GM23248 (cell line): ENCODE data around the gene ARHGAP10. TPM values are rescaled to one million over a fixed set of nuclear protein-coding genes. Genes with fewer than 3 reads are reported as not detected.

Experiments used
- DNase-seq: peaks from one replicate; pipeline ENCODE4 v3.0.0-alpha.2; 2015
- H2AFZ ChIP-seq: fragments of 200-600 bp; sonication (generic); 2 replicates; pipeline ENCODE4 v1.6.1; 2016; ENCODE audit warnings: antibody characterized with exemption
- H3F3A ChIP-seq: fragments of 200-600 bp; sonication (generic); 2 replicates; pipeline ENCODE4 v1.6.1; 2016; ENCODE audit warnings: mild to moderate bottlenecking, antibody characterized with exemption, mixed run types; ENCODE audit not compliant: insufficient read depth
- H3K27ac ChIP-seq: fragments of 200-600 bp; sonication (generic); 2 replicates; pipeline ENCODE4 v1.5.1; 2016; ENCODE audit warnings: mild to moderate bottlenecking
- H3K27me3 ChIP-seq: fragments of 200-600 bp; sonication (generic); replicated peaks from 2 replicates; pipeline ENCODE4 v1.6.1; 2016; ENCODE audit warnings: mild to moderate bottlenecking; ENCODE audit not compliant: insufficient read depth
- H3K36me3 ChIP-seq: fragments of 200-600 bp; sonication (generic); 2 replicates; pipeline ENCODE4 v1.6.1; 2016; ENCODE audit warnings: low read depth, mild to moderate bottlenecking
- H3K4me1 ChIP-seq: fragments of 200-600 bp; sonication (generic); 2 replicates; pipeline ENCODE4 v1.6.1; 2016; ENCODE audit warnings: mild to moderate bottlenecking; ENCODE audit not compliant: insufficient read depth
- H3K4me2 ChIP-seq: fragments of 200-600 bp; sonication (generic); one replicate; pipeline ENCODE4 v1.6.1; 2016; ENCODE audit warnings: mild to moderate bottlenecking; ENCODE audit not compliant: unreplicated experiment
- H3K4me3 ChIP-seq: fragments of 200-600 bp; sonication (generic); 2 replicates; pipeline ENCODE4 v1.5.1; 2016; ENCODE audit warnings: mild to moderate bottlenecking
- H3K79me2 ChIP-seq: fragments of 200-600 bp; sonication (generic); 2 replicates; pipeline ENCODE4 v1.6.1; 2016; ENCODE audit warnings: mild to moderate bottlenecking; ENCODE audit not compliant: insufficient read depth
- H3K9ac ChIP-seq: fragments of 200-600 bp; sonication (generic); 2 replicates; pipeline ENCODE4 v1.6.1; 2016; ENCODE audit warnings: mild to moderate bottlenecking
- H3K9me2 ChIP-seq: fragments of 200-600 bp; sonication (generic); 2 replicates; pipeline ENCODE4 v1.6.1; 2016; ENCODE audit warnings: mixed run types, mild to moderate bottlenecking, moderate library complexity; ENCODE audit not compliant: insufficient read depth
- H3K9me3 ChIP-seq: fragments of 200-600 bp; sonication (generic); one replicate; pipeline ENCODE4 v1.6.1; 2017; ENCODE audit warnings: low read depth
- H4K20me1 ChIP-seq: fragments of 200-600 bp; sonication (generic); 2 replicates; pipeline ENCODE4 v1.6.0; 2016; ENCODE audit not compliant: insufficient read depth
- EZH2 ChIP-seq: fragments of 200-600 bp; sonication (generic); IDR thresholded peaks from 2 replicates; pipeline ENCODE4 v1.6.1; 2018; ENCODE audit warnings: antibody characterized with exemption, mild to moderate bottlenecking; ENCODE audit not compliant: insufficient read depth, poor library complexity, severe bottlenecking
- EZH2phosphoT487 ChIP-seq: fragments of 200-600 bp; sonication (generic); IDR thresholded peaks from 2 replicates; pipeline ENCODE4 v1.6.1; 2018; ENCODE audit warnings: antibody characterized with exemption, moderate library complexity, mild to moderate bottlenecking, low read depth; ENCODE audit not compliant: insufficient read depth
- WGBS, 2 experiments: methylation state at CpG; one replicate each; pipeline ENCODE4 v1.1.6; 2015 to 2017; ENCODE audit warnings: low lambda C conversion rate in 2 of 2, low coverage in 1 of 2; ENCODE audit errors: missing lambda C conversion rate in 2 of 2; 5-methylcytosine and 5-hydroxymethylcytosine counted together
- in situ Hi-C: fragments of 300-500 bp; cut with MboI; formaldehyde crosslinking; loops from 2 replicates; pipeline ENCODE4 v1.15.0; 2020
- polyA plus RNA-seq: library from polyadenylated mRNA; unstranded; fragments of >200 nt; fragmentation: Nextera tagmentation; extraction: Ambion mirVana; gene quantifications from 2 replicates; pipeline ENCODE4 v1.2.1, GENCODE V29; 2016
- total RNA-seq: library from RNA; depleted of rRNA; stranded (reverse); fragments of >200 nt; shearing (Covaris generic); gene quantifications from 2 replicates; pipeline ENCODE4 v1.2.3, GENCODE V29; 2014

The ARHGAP10 gene
- total and polyA plus RNA-seq, 2 experiments from 2014 or later = 19.5 to 24.8 TPM

DNA sequence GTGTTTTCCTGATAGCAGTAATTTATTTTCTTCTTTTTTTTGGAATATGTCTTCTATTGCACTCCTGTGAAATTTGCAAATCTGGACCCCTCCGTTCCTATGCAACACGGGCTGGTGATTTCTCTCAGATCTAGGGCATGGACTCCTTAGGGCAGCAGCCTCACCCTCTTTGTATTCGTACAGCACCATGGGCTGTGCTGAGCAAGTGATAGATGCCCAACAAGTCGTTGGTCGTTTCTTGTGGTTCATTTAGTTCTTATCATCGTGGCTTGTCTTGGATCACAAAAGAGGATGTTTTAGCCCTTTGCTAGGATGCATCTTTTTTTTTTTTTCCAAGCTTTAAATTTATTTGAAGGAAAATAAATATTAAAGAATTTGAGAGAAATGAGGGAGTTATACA lies 82.1 kb downstream of the ARHGAP10 start:
- H3K4me3 ChIP-seq = 0 out of 2 replicates have a peak overlapping the region, but pooled peaks have one; percentile 18
- in situ Hi-C loops = no loop called here
- H3K79me2 ChIP-seq = peaks cover 100% of the 10 kb centered on the region
- no peaks in the 10 kb centered on the region for H3K9me3 ChIP-seq
- H2AFZ ChIP-seq = no peak overlapping the region
- peak overlapping the region; percentile 35; the same call in 1 of the 2 replicates for H3K9ac ChIP-seq
- peak overlapping the region; percentile 45 for H3K27ac ChIP-seq
- no peak for DNase-seq
- H3K9me2 ChIP-seq = no peaks in the 10 kb centered on the region
- H3K4me2 ChIP-seq = peak overlapping the region; percentile 41
- H3F3A ChIP-seq = peaks cover 4% of the 10 kb centered on the region; the same call in 1 of the 2 replicates
- peaks cover 5% of the 10 kb centered on the region; the same call in 1 of the 2 replicates for H4K20me1 ChIP-seq
- H3K4me1 ChIP-seq = peaks cover 26% of the 10 kb centered on the region
- H3K36me3 ChIP-seq = no peaks in the 10 kb centered on the region
- TF ChIP-seq EZH2 (no peak), EZH2phosphoT487 (no peak)
- WGBS, 2 experiments = 21 to 30% methylated on average over 6 of the region's 6 CpGs
- no peaks in the 10 kb centered on the region for H3K27me3 ChIP-seq

DNA sequence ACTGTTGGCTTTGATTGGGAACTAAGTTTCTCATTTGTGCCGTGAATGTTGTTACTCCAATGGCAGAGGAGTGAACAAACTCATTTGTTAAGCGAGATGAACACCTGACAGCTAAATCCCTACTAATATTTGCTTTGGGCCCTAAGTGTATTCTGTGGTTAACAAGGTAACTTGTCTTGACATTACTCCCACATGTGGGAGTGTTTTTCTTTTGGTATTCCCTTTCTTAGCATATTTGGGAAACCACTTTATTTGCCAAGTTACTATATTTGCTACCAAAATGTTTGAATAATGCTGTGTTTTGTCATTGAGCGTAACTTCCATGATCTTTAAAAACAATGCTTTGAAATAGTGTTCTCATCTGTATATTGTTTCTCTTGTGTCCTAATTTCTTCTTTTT lies 82.5 kb downstream of the ARHGAP10 start:
- no peak overlapping the region for H3K4me3 ChIP-seq
- no peak overlapping the region for H3K4me2 ChIP-seq
- peaks cover 4% of the 10 kb centered on the region; the same call in 1 of the 2 replicates for H3F3A ChIP-seq
- no peaks in the 10 kb centered on the region for H3K9me2 ChIP-seq
- DNase-seq = no peak
- peaks cover 5% of the 10 kb centered on the region; the same call in 1 of the 2 replicates for H4K20me1 ChIP-seq
- no peaks in the 10 kb centered on the region for H3K36me3 ChIP-seq
- peaks cover 100% of the 10 kb centered on the region for H3K79me2 ChIP-seq
- no peaks in the 10 kb centered on the region for H3K27me3 ChIP-seq
- no peak overlapping the region for H2AFZ ChIP-seq
- no peak overlapping the region for H3K27ac ChIP-seq
- WGBS, 2 experiments = 95 to 97% methylated on average over 3 of the region's 3 CpGs
- in situ Hi-C loops = no loop called here
- peaks cover 26% of the 10 kb centered on the region for H3K4me1 ChIP-seq
- no peaks in the 10 kb centered on the region for H3K9me3 ChIP-seq
- H3K9ac ChIP-seq = no peak overlapping the region
- TF ChIP-seq EZH2phosphoT487 (no peak), EZH2 (no peak)

DNA sequence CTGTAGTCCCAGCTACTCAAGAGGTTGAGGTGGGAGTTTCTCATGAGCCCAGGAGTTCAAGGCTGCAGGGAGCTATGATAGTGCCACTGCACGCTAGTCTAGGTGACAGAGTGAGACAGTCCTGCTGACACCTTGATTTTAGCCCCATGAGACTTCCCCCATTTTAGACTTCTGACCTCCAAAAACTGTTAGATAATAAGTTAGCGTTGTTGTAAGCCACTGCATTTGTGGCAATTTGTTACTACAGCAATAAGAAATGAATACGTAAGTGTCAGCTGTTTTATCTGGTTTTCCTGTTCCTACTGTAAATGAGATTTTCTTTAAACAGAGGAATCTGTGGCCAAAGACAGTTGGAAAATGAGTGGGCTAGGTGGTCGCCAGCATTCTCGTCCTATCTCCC lies 83.9 kb downstream of the ARHGAP10 start:
- H3K27me3 ChIP-seq = no peaks in the 10 kb centered on the region
- H3K79me2 ChIP-seq = peaks cover 100% of the 10 kb centered on the region
- H3K4me3 ChIP-seq = no peak overlapping the region
- no peaks in the 10 kb centered on the region for H3K36me3 ChIP-seq
- H3K4me1 ChIP-seq = peaks cover 26% of the 10 kb centered on the region
- no peak overlapping the region for H2AFZ ChIP-seq
- H3K9me2 ChIP-seq = no peaks in the 10 kb centered on the region
- H4K20me1 ChIP-seq = peaks cover 5% of the 10 kb centered on the region; the same call in 1 of the 2 replicates
- WGBS, 2 experiments = 97 to 100% methylated on average over 5 of the region's 5 CpGs
- TF ChIP-seq EZH2 (no peak), EZH2phosphoT487 (no peak)
- no peak for DNase-seq
- in situ Hi-C loops = no loop called here
- H3F3A ChIP-seq = peaks cover 4% of the 10 kb centered on the region; the same call in 1 of the 2 replicates
- H3K27ac ChIP-seq = no peak overlapping the region
- no peak overlapping the region for H3K4me2 ChIP-seq
- no peaks in the 10 kb centered on the region for H3K9me3 ChIP-seq
- no peak overlapping the region for H3K9ac ChIP-seq

DNA sequence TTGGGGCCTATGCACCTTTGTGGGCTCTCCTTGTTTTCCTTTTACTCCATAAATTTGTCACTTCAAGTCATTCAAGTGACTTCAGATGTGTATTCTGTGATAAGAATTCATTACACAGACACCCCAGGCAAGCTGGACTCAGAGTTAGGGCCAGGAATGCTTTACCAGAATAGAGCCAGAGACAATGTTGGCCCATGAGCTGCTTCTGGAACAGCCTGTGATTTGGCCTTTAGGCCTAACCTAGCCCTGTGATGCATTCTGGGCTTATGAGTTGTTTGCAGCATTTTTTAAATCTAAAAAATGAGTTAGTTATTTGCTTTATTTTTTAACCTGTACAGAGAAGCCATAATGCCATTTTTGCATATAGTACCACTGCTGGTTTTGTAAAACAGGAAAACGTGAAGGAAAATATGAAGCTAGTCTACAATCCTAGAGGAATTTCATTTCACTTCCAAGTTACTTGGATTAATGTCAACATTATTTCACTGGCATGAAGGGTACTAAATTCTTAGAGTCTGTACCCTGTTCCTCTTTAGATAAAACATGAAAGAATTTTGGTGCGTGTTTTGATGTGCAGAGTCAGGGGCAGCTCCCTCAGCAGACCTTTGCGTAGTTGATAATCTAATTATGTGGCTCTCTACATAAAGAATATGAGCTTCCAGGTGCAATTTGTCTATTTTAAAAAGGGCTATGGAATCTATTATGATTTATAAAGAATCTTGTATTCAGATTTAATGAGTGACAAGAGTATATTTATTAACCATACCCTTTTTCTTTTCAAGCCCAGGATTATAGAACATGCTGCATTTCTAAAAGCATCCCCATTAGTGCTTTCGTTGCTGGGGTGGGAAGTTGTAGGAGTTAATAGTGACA lies 84.7 kb downstream of the ARHGAP10 start:
- H3K4me1 ChIP-seq = peaks cover 31% of the 10 kb centered on the region
- in situ Hi-C loops = no loop called here

More for the DNA sequence above, 84.7 kb downstream of the ARHGAP10 start:
- no peak overlapping the region for H3K27ac ChIP-seq
- H3K9me2 ChIP-seq = no peaks in the 10 kb centered on the region
- no peaks in the 10 kb centered on the region for H3K36me3 ChIP-seq
- no peak overlapping the region for H3K4me3 ChIP-seq
- H2AFZ ChIP-seq = no peak overlapping the region
- no peaks in the 10 kb centered on the region for H3K27me3 ChIP-seq
- H3K9ac ChIP-seq = no peak overlapping the region
- H3K79me2 ChIP-seq = peaks cover 100% of the 10 kb centered on the region
- H3K4me2 ChIP-seq = no peak overlapping the region
- no peak for TF ChIP-seq EZH2
- TF ChIP-seq EZH2phosphoT487 = no peak
- DNase-seq = no peak
- peaks cover 5% of the 10 kb centered on the region; the same call in 1 of the 2 replicates for H4K20me1 ChIP-seq
- H3K9me3 ChIP-seq = no peaks in the 10 kb centered on the region
- 49 to 56% methylated on average over 4 of the region's 4 CpGs for WGBS, 2 experiments
- H3F3A ChIP-seq = peaks cover 7% of the 10 kb centered on the region; the same call in 1 of the 2 replicates
